Measurements from ENCODE around the gene STOX1. TPM values are rescaled to one million over a fixed set of nuclear protein-coding genes. Genes with fewer than 3 reads are reported as not detected.

STOX1 gene
- total and polyA plus RNA-seq, 2 of the 8 experiments (the other 6 are each of a cell fraction or from before 2014, with no cell fraction given), result 0.92 to 2.6 TPM

- Histone ChIP-seq H3K27me3 (replicated peaks in 1 of 4; ENCODE audit: control insufficient read depth in 3 of 4, extremely low read depth in 1 of 4, insufficient read depth in 3 of 4, low read length in 3 of 4) (no peaks in the 10 kb centered on the region), H4K20me1 (replicated peaks in 1 of 2; ENCODE audit: control insufficient read depth in 1 of 2, insufficient read depth in 2 of 2, low read length in 2 of 2) (peaks cover 0 to 2% of the 10 kb centered on the region in 2 experiments), H3K23ac (ENCODE audit: insufficient read length) (no peak overlapping the region), H4K5ac (ENCODE audit: insufficient read length, low read depth, low read length) (no peak overlapping the region), H2AK5ac (ENCODE audit: low read depth, low read length) (no peak overlapping the region), H3K9ac (replicated peaks in 1 of 4; ENCODE audit: extremely low read depth in 1 of 4, low read depth in 3 of 4, low read length in 3 of 4) (no peak overlapping the region), H4K8ac (ENCODE audit: extremely low read depth, insufficient read depth, low read length) (no peak overlapping the region), H2BK120ac (replicated peaks; ENCODE audit: low read depth, low read length) (no peak overlapping the region), H3K36me3 (ENCODE audit: control insufficient read depth in 2 of 4, insufficient read depth in 4 of 4, low read length in 3 of 4) (peaks cover 12 to 85% (median 35%) of the 10 kb centered on the region in 4 experiments), H2BK20ac (ENCODE audit: low read length) (no peak overlapping the region), H3K27ac (ENCODE audit: low read depth, low read length) (no peak overlapping the region), H2BK5ac (ENCODE audit: low read depth, low read length) (no peak overlapping the region), H4K91ac (replicated peaks; ENCODE audit: insufficient read length, low read length) (no peak overlapping the region), H2BK12ac (ENCODE audit: low read depth, low read length) (no peak overlapping the region), H3K14ac (ENCODE audit: insufficient read length) (no peak overlapping the region), H3K4me2 (ENCODE audit: insufficient read depth in 1 of 2, low read depth in 2 of 2, low read length in 2 of 2) (no peak overlapping the region), H3K23me2 (ENCODE audit: low read depth, low read length) (no peaks in the 10 kb centered on the region), H3K79me1 (ENCODE audit: low read depth, low read length) (no peaks in the 10 kb centered on the region), H2AFZ (ENCODE audit: low read length) (no peak overlapping the region), H3K56ac (replicated peaks; ENCODE audit: insufficient read length, low read depth, low read length) (no peak overlapping the region), H3K4me3 (ENCODE audit: extremely low read depth in 1 of 4, insufficient read depth in 2 of 4, low read depth in 3 of 4, low read length in 4 of 4) (no peak overlapping the region), H3K79me2 (ENCODE audit: control insufficient read depth in 1 of 2, insufficient read depth in 2 of 2, low read length in 2 of 2) (no peaks in the 10 kb centered on the region), H3K18ac (ENCODE audit: extremely low read depth, low read length) (no peak overlapping the region), H3K4me1 (replicated peaks in 1 of 4; ENCODE audit: control insufficient read depth in 3 of 4, insufficient read depth in 4 of 4, low read length in 3 of 4) (no peaks in the 10 kb centered on the region), H3K9me3 (ENCODE audit: insufficient read depth in 2 of 2, low read depth in 1 of 2, low read length in 1 of 2) (no peaks in the 10 kb centered on the region), H3K4ac (replicated peaks; ENCODE audit: insufficient read length, low read depth, low read length) (no peak overlapping the region), H2BK15ac (ENCODE audit: low read length) (no peak overlapping the region)
- DNase-seq (ENCODE audit: low read depth in 1 of 2, low spot score in 2 of 2), result no peak
- ChIA-PET CTCF (ENCODE audit: partially characterized antibody) (interaction anchor here (1.5 to 2.3 kb wide), 2 partner anchors 103 to 106 kb away, joined by 3 to 13 read pairs; no protein-coding TSS in a partner anchor), POLR2A (ENCODE audit: partially characterized antibody) (interaction anchor here (0.6 to 0.7 kb wide), 2 partner anchors 30 to 128 kb away, joined by 3 read pairs; no protein-coding TSS in a partner anchor)
- 85% methylated on average over 1 of the region's 1 CpG; no CpG with 5 or more reads in 1 of the 2 experiments for whole genome bisulfite sequencing, 2 experiments (ENCODE audit: extremely low coverage in 1 of 2, insufficient coverage in 1 of 2, insufficient read length in 1 of 2, insufficient replicate concordance in 2 of 2, low coverage in 1 of 2, low lambda C conversion rate in 2 of 2, missing lambda C conversion rate in 1 of 2)
- TF ChIP-seq JUN (IDR thresholded peaks at IDR 0.05; ENCODE audit: low read depth, low read length) (no peak), RAD21 (IDR thresholded peaks at IDR 0.05 in 1 of 2, conservative IDR thresholded peaks at IDR 0.05 in 1 of 2; ENCODE audit: low read depth in 2 of 2, low read length in 2 of 2) (peak in 1 of 2 experiments; percentile 25; a peak in 1 of 4 replicates)
- no peak for FAIRE-seq
Observed at GRCh38 chr10:68792115-68792514, 35.2 kb upstream of the STOX1 start.

All from H1 (cell line).